GM12873 (cell line): ENCODE measurements around the gene CTIF.

Experiments
- CTCF ChIP-seq: IDR thresholded peaks from 2 replicates; pipeline ENCODE4 v1.5.1; 2012; ENCODE audit warnings: low read depth, mild to moderate bottlenecking, moderate library complexity, low read length, control low read depth; ENCODE audit not compliant: insufficient read depth; ENCODE audit errors: missing control alignments

The CTIF gene

GRCh38 chr18:48504819-48505218 is 34.0 kb upstream of the CTIF start:
- TF ChIP-seq CTCF = no peak

DNA sequence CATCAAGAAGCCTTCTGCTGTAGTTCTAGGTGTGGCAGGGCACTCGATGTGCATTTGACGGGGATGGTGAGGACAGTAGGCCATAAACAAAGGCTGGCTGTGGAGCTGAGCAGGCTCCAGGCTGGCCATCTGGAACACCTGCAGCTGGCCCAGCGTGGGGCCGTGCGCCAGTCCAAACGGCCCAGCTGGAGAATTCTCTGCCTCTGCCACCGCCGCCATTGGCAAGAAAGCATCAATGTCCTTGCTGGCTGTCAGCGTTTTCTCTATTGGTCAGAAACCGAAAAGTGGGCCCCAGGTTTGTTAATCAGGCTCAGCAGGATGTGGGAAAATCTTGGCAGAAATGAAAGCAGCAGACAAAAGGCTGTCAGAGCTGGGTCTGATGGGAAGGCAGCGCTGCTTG is 24.0 kb upstream of the CTIF start:
- TF ChIP-seq CTCF = no peak

DNA sequence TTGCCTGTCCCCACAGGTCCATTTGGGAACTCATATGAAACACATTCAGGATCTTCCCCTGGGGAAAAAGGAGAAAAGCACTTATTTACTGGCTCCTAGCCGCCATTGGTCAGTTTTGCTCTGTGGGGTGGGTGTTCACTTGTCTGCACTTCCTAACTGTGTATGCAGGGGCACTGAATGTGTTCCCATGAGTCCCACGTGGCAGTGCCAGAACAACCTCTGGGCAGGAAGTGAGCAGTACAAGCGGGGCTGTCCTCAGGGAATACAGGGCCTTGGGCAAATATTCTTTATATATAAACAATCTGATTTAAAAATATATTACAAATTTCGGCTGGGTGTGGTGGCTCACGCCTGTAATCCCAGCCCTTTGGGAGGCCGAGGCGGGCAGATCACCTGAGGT is 21.8 kb upstream of the CTIF start:
- TF ChIP-seq CTCF = no peak

DNA sequence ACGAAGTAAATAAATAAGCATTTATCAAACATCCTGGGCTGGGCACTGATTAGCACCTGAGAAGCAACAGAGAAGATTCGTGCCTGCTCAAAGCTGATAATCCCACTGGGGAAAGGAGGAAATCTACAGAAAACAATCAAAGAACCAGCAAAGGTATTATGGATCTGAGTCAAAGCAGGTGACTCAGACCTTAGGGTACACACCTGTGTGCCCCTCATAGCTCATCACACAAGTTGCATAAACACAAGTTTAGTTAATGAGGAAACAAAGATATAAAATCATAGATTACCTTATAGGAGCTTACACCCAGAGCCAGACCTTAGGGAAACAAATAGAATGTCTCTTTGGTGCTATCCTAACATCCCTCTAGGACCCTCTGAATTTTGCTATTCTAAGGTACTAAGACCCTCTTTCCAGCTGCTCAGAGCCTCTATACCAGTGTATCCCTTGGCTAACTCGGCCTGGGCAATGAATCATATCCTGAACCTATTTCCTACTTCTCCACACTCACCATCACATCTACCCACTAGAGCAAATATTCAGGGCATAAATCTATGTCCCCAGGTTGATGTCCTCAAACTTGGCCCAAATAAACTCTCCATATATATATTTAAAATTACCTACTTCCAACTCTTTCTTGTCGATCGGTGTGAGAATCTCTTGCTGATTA is 19.3 kb upstream of the CTIF start:
- TF ChIP-seq CTCF = no peak

DNA sequence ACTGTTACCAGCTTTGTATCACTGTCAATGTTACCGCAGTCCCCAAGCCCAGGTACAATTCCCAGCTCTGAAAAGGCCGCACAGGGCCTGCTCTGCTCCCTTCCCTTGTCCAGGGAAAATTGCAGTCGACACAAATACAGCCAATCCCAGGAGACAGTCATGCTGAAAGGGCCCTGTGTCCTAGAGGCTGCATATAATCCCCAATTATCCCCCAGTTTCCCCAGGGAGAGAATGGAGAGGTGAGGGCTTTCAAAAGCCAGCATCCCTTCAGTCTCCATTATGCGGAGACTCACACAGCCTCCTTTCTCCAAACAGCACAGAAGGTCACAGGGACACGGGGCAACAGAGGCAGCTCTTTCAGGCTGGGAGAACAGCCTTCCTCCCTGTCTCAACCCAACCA is 17.1 kb upstream of the CTIF start:
- TF ChIP-seq CTCF = no peak

DNA sequence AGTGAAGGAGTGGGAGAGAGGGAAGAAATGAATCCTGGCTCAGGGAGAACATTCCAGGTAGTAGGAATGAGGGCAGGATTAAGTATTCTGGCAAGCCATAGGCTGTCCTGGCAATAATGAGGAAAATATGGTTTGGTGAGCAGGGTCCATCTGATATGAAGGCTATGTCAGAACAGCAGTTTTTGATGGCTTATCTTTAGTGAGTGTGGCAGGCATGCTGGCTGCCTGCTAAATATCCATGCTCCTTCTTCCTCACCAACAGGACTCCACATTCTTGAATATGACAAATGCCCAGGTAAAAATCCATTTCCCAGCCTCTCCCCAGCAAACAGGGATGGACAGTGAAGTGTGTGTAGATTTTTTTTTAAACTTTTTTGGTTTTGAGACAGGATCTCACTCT is 13.2 kb upstream of the CTIF start:
- no peak for TF ChIP-seq CTCF

DNA sequence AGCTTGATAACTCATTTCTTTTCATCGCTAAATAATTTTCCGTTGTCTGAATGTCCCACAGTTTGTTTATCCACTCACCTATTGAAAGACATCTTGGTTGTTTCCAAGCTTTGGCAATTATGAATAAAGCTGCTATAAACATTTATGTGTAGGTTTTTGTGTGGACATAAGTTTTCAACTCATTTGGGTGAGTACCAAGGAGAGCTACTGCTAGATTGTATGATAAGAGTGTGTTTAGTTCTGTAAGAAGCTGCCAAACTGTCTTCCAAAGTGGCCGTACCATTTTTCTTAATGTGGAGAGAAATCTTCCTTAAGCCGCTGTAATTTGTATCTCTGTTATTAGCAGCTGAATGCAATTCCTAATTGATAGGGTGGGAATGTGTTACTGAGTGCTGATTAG is 11.4 kb upstream of the CTIF start:
- TF ChIP-seq CTCF = no peak
